AG04450 (cell line): ENCODE measurements around the gene GPN3. TPM values are rescaled to one million over a fixed set of nuclear protein-coding genes. Genes with fewer than 3 reads are reported as not detected.
A peak's percentile ranks its signal among the peaks of the same experiment; 100 is the strongest.
"Not testable (repeated sequence)": the region's sequence is repeated elsewhere in the genome, so short reads cannot be mapped to it uniquely, and the experiment has no call there.

Experiments
- CTCF ChIA-PET: fragments of 300-600, 350-600 bp; formaldehyde crosslinking; extraction: SDS; loops from one replicate; lab custom pipeline; 2022; ENCODE audit warnings: antibody characterized with exemption, inconsistent platforms; lab: Charles Lee
- POLR2A ChIA-PET: fragments of 350-600 bp; formaldehyde crosslinking; extraction: SDS; loops from one replicate; lab custom pipeline; 2021; ENCODE audit warnings: antibody characterized with exemption, inconsistent platforms; lab: Yijun Ruan, JAX
- DNase-seq: peaks from one replicate; pipeline ENCODE4 v3.0.0-alpha.2; 2011; ENCODE audit warnings: low read depth, low spot score
- H3K27ac ChIP-seq: one replicate; pipeline ENCODE4 v1.5.1; 2012; ENCODE audit warnings: low read depth, low read length, control low read depth
- H3K27me3 ChIP-seq: one replicate; pipeline ENCODE4 v1.6.0; 2012; ENCODE audit warnings: low read length; ENCODE audit not compliant: control insufficient read depth, insufficient read depth
- H3K4me3 ChIP-seq: 2 replicates; pipeline ENCODE4 v1.5.1; 2011; ENCODE audit warnings: mild to moderate bottlenecking, low read depth, low read length, control low read depth
- H3K9me3 ChIP-seq: 2 replicates; pipeline ENCODE4 v1.5.1; 2012; ENCODE audit warnings: low read length; ENCODE audit not compliant: control insufficient read depth, insufficient read depth
- CTCF ChIP-seq: IDR thresholded peaks from 2 replicates; pipeline ENCODE4 v1.5.1; 2011; ENCODE audit warnings: low read depth, low read length, control low read depth, inconsistent platforms
- polyA plus RNA-seq: library from polyadenylated mRNA; depleted of rRNA; stranded (reverse); fragments of >200 nt; gene quantifications from 2 replicates; pipeline ENCODE4 v1.2.3, GENCODE V29; 2011

The GPN3 gene
- polyA plus RNA-seq, 1 experiment, result 25.6 TPM

DNA sequence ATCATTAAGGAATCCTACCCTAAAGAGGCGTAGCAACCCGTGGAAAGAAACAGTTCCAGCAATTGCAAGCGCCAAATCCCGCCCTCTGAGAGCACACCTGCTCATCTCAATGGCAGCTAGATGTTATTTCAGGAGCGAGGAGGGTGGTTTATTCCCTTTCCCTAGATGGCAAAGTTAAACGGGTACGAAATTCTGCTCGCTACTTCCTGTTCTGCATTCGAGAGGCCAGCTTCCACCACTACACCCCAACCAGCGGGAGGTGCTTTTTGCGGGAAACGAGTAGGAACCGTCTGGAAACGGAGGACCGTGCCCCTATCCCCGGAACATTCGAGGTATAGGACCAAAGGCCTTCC lies 33.3 kb upstream of the GPN3 start:
- no peak for DNase-seq
- peak overlapping the region; percentile 92 for H3K4me3 ChIP-seq
- ChIA-PET POLR2A (no interaction called here), CTCF (interaction anchor here (20.4 kb wide), 1 partner anchor 101 kb away, joined by 369 read pairs; no protein-coding TSS in a partner anchor)
- H3K27ac ChIP-seq, result peak overlapping the region; percentile 77
- no peak for TF ChIP-seq CTCF
- no peaks in the 10 kb centered on the region for H3K27me3 ChIP-seq
- H3K9me3 ChIP-seq, result no peaks in the 10 kb centered on the region; the same call in 1 of the 2 replicates

GRCh38 chr12:110498984-110499706 lies 31.1 kb upstream of the GPN3 start:
- CTCF ChIA-PET, result interaction anchor here (0.9 to 20.4 kb wide), 6 partner anchors 10 to 103 kb away, joined by 3 to 369 read pairs (median 4); partner anchors contain the start of genes ARPC3, FAM216A and GPN3
- Histone ChIP-seq H3K27me3 (no peaks in the 10 kb centered on the region), H3K4me3 (no peak overlapping the region), H3K27ac (no peak overlapping the region), H3K9me3 (no peaks in the 10 kb centered on the region; the same call in 1 of the 2 replicates)
- no peak for TF ChIP-seq CTCF
- POLR2A ChIA-PET, result no interaction called here
- DNase-seq, result no peak

GRCh38 chr12:110475426-110475825 lies 7.4 kb upstream of the GPN3 start:
- Histone ChIP-seq H3K27me3 (no peaks in the 10 kb centered on the region), H3K4me3 (no peak overlapping the region), H3K9me3 (no peaks in the 10 kb centered on the region), H3K27ac (no peak overlapping the region)
- DNase-seq, result no peak
- ChIA-PET POLR2A (interaction anchor here (0.6 to 0.7 kb wide), 2 partner anchors 25 to 402 kb away, joined by 3 read pairs; no protein-coding TSS in a partner anchor), CTCF (interaction anchor here (0.8 kb wide), 1 partner anchor 30 kb away, joined by 7 read pairs; no protein-coding TSS in a partner anchor)
- TF ChIP-seq CTCF, result no peak

DNA sequence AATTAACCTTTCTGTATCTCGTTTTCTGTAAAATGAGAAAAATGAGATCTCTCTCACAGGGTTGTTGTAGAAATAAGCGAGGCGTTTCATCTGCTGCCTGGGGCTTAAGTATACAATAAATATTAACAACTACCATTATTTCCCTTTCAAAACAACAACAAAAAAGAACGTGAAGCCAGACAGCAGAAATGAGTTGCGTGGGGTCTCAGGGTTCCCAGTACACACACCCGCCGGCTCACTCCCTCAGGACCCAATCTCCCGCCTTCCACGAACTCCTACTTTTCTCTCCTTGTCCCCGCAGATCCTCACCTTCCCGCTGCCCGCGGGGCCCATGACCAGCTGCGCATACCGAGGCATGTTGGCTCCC lies 227 bp downstream of the GPN3 start:
- POLR2A ChIA-PET, result interaction anchor here (0.9 to 2.4 kb wide), 8 partner anchors 16 to 420 kb away, joined by 4 to 29 read pairs (median 6); partner anchors contain the start of genes ARPC3, RAD9B, TCTN1 and VPS29
- TF ChIP-seq CTCF, result no peak
- CTCF ChIA-PET, result interaction anchor here (1.2 to 5.7 kb wide), 5 partner anchors 18 to 420 kb away, joined by 3 to 84 read pairs (median 10); partner anchors contain the start of gene ARPC3
- peak overlapping the region; percentile 61 for H3K27ac ChIP-seq
- no peak for DNase-seq
- H3K27me3 ChIP-seq, result no peaks in the 10 kb centered on the region
- no peaks in the 10 kb centered on the region for H3K9me3 ChIP-seq
- H3K4me3 ChIP-seq, result peak overlapping the region; percentile 98

DNA sequence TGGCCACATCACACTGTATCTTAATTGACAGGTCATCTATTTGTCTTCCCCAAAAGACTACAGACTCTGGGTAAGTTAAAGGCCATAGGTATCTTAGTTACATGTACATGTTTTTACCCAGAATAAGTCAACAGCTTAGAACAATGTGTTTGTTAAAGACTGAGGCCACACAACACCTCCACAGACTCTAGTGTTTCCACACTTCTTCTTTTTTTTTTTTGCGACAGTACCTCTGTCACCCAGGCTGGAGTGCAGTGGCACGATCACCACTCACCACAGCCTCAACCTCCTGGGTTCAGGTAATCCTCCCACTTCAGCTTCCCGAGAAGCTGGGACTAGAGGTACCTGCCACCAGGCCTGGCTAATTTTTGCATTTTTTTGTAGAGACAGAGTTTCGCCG lies 1.3 kb downstream of the GPN3 start:
- Histone ChIP-seq H3K9me3 (no peaks in the 10 kb centered on the region), H3K27ac (no peak overlapping the region), H3K4me3 (0 out of 2 replicates have a peak overlapping the region, but pooled peaks have one; percentile 27), H3K27me3 (no peaks in the 10 kb centered on the region)
- ChIA-PET CTCF (interaction anchor here (0.9 to 5.7 kb wide), 3 partner anchors 16 to 134 kb away, joined by 3 to 84 read pairs (median 7); partner anchors contain the start of gene ARPC3), POLR2A (interaction anchor here (0.6 kb wide), 1 partner anchor 17 kb away, joined by 3 read pairs; no protein-coding TSS in a partner anchor)
- no peak for DNase-seq
- no peak for TF ChIP-seq CTCF

DNA sequence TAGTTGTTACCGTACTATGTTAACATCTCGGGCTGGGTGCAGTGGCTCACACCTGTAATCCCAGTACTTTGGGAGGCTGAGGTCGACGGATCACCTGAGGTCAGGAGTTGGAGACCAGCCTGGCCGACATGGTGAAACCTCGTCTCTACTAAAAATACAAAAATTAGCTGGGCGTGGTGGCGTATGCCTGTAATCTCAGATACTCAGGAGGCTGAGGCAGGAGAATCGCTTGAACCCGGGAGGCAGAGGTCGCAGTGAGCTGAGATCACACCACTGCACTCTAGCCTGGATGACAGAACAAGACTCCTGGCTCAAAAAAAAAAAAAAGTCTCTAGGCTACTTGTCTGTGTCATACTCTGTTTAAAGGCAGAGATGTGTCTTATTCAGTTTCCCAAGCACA lies 2.3 kb downstream of the GPN3 start:
- CTCF ChIA-PET, result interaction anchor here (1.0 to 5.7 kb wide), 2 partner anchors 34 to 135 kb away, joined by 3 to 84 read pairs; no protein-coding TSS in a partner anchor
- H3K9me3 ChIP-seq, H3K4me3 ChIP-seq, POLR2A ChIA-PET, DNase-seq, H3K27me3 ChIP-seq, H3K27ac ChIP-seq: not testable (repeated sequence)
